HG02840 (cell line): Measurements from ENCODE around the gene CAPSL.
"Not testable (repeated sequence)": the region's sequence is repeated elsewhere in the genome, so short reads cannot be mapped to it uniquely, and the experiment has no call there.

Source experiments
- ATAC-seq: cut with Tn5 transposase; IDR thresholded peaks from one replicate; pipeline ENCODE4 v1.9.1; 2021; ENCODE audit warnings: mild to moderate bottlenecking, moderate library complexity, moderate number of reproducible peaks; ENCODE audit not compliant: unreplicated experiment, low FRiP score

Gene CAPSL

DNA sequence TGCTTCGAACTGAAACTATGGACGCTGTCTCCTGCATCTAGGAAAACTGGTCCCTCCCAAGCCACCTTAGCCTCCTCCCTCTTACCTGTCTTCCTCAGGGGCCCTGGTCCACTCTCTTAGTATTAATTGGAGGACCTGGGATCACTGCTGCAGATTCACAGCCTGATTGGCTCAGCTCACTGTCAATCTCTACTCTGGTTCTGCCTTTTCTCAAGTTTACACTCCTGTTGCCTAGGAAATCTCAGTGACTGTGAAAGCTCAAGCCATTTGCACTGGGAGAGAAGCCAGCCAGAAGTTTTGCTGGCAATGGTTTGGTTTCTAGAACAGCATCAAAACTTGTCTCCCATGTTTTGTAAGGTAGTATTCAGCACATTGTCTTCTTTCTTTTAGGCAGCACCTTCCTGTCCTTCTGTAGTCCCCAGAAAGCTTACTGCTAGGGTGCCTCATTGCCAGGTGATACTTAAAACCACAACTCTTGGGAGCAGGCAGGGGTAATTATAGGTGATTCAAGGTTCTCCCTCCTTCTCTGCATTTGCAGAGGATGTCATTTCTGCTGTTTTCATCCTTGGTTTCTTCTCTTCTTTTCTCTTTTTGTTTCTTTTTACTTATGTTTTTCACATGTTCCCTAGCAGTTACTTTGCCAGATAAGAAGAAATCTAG lies at the start of gene CAPSL:
Gene CAPSL (minus strand): TSS at position 55 of the 660 bp plus-strand sequence. CDS start 17,502 bp downstream, outside the sequence.
- no peak for ATAC-seq

DNA sequence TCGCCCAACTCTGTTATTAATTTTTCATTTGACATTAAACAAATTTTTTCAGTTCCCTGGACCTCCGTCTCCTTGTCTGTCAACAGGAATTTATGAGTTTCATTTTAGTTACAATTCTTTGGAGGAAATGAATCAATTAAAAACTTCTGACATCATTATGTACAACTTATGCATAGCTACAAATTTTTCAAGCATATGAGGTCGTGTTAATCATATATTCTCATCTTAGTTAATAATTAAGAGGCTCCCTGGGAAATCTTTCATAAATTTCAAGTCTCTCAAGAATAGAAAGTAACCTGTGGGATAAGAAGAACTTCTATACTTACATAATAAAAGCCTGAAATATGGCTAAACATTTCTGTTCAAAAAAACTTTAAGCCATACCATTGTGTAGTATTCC lies 49.4 kb upstream of the CAPSL start:
- ATAC-seq, result no peak

GRCh38 chr5:35979715-35980114 lies 41.3 kb upstream of the CAPSL start:
- ATAC-seq, result no peak

DNA sequence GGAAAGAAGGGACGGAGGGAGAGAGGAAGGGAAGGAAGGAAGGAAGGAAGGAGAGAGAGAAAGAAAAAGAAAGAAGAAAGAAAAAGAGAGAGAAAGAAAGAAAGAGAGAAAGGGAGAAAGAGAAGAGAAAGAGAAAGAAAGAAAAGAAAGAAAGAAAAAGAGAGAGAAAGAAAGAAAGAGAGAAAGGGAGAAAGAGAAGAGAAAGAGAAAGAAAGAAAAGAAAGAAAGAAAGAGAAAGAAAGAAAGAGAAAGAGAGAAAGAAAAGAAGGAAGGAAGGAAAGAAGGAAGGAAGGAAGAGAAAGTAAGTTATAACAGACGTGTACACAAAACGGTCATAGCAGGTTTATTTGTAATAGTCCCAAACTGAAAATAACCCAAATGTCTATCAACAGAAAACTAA lies 38.4 kb upstream of the CAPSL start:
- not testable (repeated sequence) for ATAC-seq

GRCh38 chr5:35974570-35974969 lies 36.1 kb upstream of the CAPSL start:
- no peak for ATAC-seq

DNA sequence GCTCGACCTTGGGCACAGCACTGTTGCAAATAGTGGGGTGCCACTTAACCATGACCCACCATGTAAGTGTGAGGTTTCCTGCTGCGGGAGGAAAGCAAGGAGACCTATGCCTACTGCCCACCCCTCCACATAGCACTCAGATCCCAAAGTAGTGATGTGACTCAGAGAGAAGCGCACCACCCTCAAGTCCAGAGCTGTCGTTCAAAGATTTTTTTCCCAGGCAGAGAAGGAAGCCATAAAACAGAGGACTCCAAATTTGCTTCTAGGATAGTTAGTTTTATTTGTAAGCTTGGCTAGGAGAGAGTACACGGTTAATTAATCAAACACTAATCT lies 33.4 kb upstream of the CAPSL start:
- no peak for ATAC-seq

DNA sequence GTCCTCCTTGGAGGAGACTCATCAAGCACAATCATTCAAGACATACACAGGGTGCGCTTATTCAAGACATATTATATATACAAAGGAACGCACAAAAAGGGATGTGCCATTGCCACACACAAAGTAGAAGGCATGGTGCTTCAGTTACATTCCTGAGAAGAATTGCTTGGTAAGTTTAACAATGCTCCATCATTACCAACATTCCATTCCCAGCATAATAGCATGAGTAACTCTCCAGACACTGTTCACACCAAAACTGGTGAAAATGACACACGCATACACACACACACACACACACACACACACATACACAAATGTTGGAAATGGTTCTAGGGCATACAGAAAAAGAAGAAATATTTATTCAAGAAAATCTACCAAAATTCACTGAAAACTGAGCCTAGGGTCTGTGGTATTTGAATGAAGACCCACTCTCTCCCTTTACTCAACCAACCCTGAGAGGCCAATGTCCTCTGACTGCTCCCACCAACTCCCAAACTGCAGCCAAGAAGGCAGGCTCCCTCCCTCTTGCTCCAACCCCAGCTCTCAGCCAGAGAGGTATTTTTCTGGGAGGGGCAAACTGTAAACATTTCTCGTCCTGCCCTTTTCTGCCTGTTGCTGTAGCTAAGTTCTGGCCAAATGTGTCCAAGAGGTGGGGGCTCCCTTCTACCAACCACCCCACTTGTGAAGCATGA lies 32.9 kb upstream of the CAPSL start:
- no peak for ATAC-seq

GRCh38 chr5:35963381-35963843 lies 25.0 kb upstream of the CAPSL start:
- ATAC-seq, result no peak

GRCh38 chr5:35960328-35960727 lies 21.9 kb upstream of the CAPSL start:
- ATAC-seq, result no peak

DNA sequence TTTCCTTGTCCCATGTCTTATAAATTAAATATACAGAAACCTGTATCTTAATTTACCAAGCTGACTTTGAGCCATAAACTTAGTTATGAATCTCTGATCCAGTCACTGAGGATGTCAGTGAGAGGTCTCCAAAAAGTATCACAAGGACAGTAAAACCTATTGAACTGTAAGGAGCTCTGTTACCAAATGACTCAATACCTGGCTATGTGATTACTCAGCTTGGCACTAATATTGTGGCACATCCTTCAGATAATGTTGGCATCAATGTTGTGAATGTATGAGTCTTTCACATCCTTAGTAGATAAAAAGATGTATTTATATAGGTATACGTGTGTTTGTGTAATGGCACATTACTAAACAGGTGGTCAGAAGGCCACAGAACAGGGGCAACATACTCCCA lies 18.0 kb upstream of the CAPSL start:
- ATAC-seq, result no peak

GRCh38 chr5:35954175-35954574 lies 15.8 kb upstream of the CAPSL start:
- no peak for ATAC-seq

DNA sequence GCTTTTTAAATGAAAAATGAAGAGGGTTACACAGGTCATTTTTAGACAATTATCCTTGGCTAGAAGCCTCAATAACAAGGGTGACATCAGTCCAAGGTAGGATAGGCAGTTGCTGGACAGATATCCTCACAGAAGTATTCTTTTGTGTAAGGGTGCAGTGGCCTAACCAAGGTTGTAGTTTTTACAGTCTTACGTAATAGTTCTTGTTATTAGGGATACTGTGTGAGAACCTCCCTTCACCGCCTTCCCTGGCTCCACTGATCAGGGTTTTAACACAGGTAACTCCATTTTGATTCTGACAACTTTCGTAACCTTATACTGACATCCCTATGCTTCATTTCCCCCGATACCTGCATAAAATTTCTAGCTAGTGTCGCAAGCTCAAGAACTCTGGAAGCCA lies 8.7 kb upstream of the CAPSL start:
- ATAC-seq, result no peak

DNA sequence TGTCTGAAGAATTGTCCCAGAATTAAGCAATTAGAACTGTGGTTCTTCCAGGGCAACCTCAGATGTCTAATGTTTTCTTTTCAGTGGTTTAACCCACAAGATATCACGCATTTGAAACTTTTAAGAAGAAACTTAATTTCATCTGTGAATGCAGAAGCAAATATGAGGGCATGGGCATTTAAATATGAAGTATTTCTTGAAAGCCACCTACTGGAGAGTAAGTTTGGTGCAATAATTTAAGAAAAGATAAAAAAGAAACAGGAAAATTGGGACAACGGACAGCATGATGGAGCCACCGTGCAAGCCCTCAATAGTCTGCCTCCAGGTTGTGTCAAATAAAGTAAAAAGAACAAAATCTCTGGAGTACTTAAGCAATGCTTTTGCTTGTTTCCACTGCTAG lies 1.2 kb upstream of the CAPSL start:
- no peak for ATAC-seq

DNA sequence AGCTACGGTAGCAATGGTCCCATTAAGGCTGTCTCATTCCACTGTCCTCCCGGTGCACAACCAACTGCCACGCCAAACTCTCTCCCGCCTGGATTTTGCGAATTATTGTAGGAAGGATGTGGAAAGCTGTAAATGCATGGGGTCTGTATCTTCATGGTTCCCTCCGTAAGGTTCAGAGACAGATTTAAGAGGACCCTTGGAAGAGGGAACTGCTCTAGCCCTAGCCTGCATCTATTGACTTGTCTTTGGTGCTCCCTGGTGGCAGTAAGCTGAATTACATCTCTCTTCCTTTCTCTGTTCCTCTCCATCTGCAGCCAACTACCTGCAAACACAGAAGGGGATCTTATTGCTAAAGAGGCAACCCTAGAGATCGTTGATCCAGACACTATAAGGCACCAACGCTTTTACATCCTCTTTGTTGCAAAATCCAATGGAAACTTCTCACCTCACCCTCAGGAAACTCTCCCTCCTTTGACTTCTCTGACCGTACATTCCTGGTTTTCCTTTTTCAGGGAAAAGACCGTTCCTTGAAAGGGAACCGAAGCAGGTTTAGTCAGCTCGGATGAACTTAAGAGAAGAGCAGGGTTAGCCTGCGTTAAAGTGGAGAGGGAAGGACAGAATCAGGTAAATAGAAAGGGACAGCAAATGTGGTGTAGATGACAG lies 11.9 kb downstream of the CAPSL start:
- no peak for ATAC-seq

- ATAC-seq, result no peak
Observed at GRCh38 chr5:35924950-35925722, 13.3 kb downstream of the CAPSL start.

DNA sequence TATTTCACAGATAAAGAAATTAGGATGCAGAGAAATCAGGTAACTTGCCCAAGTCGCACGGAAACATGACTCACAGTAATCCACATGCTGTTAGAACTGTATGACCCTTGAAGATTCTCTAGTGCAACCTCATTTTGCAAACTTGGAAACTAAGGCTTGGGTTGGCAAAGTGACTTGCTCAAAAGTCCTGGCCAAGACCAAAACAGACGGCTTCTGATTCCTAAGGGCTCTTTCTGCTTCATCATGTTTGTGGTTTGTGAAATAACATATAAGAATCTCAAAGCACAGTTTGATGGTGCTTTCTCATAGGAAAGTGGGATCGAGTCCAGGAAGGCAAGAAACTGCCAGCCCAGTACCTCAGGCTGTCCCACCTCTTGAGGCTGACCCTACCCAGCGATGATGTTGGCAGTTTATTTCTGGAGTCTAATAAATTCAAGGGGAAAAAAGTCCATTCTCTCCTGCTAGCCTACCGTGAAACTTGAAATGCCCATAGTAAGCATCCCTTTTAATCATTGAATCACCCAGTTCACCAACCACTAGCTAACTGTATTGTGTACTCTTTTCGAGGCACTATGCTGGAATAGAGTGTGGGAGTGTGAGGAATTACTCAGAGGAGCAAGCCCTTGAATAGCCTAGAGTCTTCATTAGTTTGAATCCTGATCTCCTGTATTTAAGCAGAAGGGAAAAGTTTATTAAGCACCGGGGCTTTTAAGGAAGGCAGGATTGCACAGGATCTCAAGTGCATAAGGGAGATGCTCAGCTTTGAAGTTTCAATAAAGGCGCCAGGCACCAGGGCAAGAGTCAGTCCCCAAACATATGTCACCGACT lies 14.1 kb downstream of the CAPSL start:
- no peak for ATAC-seq

DNA sequence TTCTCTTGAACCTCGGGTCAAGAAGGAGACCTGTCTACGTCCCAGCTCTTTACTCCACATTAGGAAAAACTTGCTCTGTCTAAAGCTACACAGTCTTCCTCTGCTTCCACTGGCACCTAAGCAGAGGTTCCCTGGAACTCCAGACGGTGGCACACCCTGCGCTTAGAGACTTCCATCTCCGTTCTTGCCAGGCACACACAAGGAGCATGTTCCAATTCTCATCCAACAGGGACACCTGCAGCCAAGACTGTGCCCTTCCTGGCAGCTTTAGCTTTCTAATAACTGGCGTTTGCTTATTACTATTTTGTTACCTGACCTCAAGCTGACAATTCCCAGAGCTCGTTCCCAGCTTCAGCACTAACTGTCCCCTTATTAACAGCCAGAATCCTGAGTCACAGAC lies 16.0 kb downstream of the CAPSL start:
- no peak for ATAC-seq

- no peak for ATAC-seq
Observed at GRCh38 chr5:35921930-35922329, 16.5 kb downstream of the CAPSL start.

- ATAC-seq, result no peak
Observed at GRCh38 chr5:35920890-35921289, 17.5 kb downstream of the CAPSL start.

GRCh38 chr5:35919191-35919590 lies 19.2 kb downstream of the CAPSL start:
- ATAC-seq, result no peak
